Gastrocnemius medialis (tissue), 4 donors: ENCODE results near the gene POLD1.

Source experiments
- CTCF ChIP-seq, 5 experiments: fragments of 450-650 bp in 3 of 5; fragments of 200-600 bp in 2 of 5; sonication (generic) in 2 of 5; IDR thresholded peaks in 4 of 5; conservative IDR thresholded peaks in 1 of 5; 1 replicate in 4 of 5; 2 replicates in 1 of 5; pipeline ENCODE4 v1.5.1; 2016 to 2019; ENCODE audit warnings: antibody characterized with exemption in 5 of 5, mild to moderate bottlenecking in 3 of 5, moderate library complexity in 3 of 5
- POLR2A ChIP-seq, 2 donors: fragments of 450-650 bp; IDR thresholded peaks; one replicate each; pipeline ENCODE4 v1.6.1; 2017; ENCODE audit warnings: antibody characterized with exemption in 2 of 2, mild to moderate bottlenecking in 2 of 2, moderate library complexity in 2 of 2

- TF ChIP-seq CTCF (IDR thresholded peaks at IDR 0.05 in 4 of 5, conservative IDR thresholded peaks at IDR 0.05 in 1 of 5), result no peak
- no peak for TF ChIP-seq POLR2A (IDR thresholded peaks at IDR 0.05)
These were observed 14.7 kb downstream of the POLD1 start for GRCh38 chr19:50398675-50399367.
